Measurements from ENCODE around the gene AMMECR1.
A peak's percentile ranks its signal among the peaks of the same experiment; 100 is the strongest.

AMMECR1 gene

GRCh38 chrX:110182362-110182761, 135.5 kb downstream of the AMMECR1 start:
- TF ChIP-seq, protein P1, sequence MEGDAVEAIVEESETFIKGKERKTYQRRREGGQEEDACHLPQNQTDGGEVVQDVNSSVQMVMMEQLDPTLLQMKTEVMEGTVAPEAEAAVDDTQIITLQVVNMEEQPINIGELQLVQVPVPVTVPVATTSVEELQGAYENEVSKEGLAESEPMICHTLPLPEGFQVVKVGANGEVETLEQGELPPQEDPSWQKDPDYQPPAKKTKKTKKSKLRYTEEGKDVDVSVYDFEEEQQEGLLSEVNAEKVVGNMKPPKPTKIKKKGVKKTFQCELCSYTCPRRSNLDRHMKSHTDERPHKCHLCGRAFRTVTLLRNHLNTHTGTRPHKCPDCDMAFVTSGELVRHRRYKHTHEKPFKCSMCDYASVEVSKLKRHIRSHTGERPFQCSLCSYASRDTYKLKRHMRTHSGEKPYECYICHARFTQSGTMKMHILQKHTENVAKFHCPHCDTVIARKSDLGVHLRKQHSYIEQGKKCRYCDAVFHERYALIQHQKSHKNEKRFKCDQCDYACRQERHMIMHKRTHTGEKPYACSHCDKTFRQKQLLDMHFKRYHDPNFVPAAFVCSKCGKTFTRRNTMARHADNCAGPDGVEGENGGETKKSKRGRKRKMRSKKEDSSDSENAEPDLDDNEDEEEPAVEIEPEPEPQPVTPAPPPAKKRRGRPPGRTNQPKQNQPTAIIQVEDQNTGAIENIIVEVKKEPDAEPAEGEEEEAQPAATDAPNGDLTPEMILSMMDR (conservative IDR thresholded peaks at IDR 0.05; ENCODE audit: low read depth, low read length): no peak
- no peak for DNase-seq (ENCODE audit: low read depth)
- no peak overlapping the region for H3K4me3 ChIP-seq (ENCODE audit: low read length)

GRCh38 chrX:110181459-110182137, 136.3 kb downstream of the AMMECR1 start:
- no peak for DNase-seq (ENCODE audit: low read depth)
- no peak overlapping the region for H3K4me3 ChIP-seq (ENCODE audit: low read length)

GRCh38 chrX:110180928-110181310, 137.0 kb downstream of the AMMECR1 start:
- no peak overlapping the region for H3K4me3 ChIP-seq (ENCODE audit: low read length)
- DNase-seq (ENCODE audit: low read depth): no peak
- TF ChIP-seq, protein P1 (conservative IDR thresholded peaks at IDR 0.05; ENCODE audit: low read depth, low read length): no peak

More at GRCh38 chrX:110181459-110182137, 136.3 kb downstream of the AMMECR1 start:
- TF ChIP-seq, protein P1 (conservative IDR thresholded peaks at IDR 0.05; ENCODE audit: low read depth, low read length): no peak

- H3K4me3 ChIP-seq (ENCODE audit: low read length): no peak overlapping the region
- TF ChIP-seq, protein P1 (conservative IDR thresholded peaks at IDR 0.05; ENCODE audit: low read depth, low read length): no peak
- peak; percentile 17 for DNase-seq (ENCODE audit: low read depth)
Observed at GRCh38 chrX:110180176-110180927, 137.5 kb downstream of the AMMECR1 start.

- DNase-seq (ENCODE audit: low read depth): peak; percentile 41
- TF ChIP-seq, protein P1 (conservative IDR thresholded peaks at IDR 0.05; ENCODE audit: low read depth, low read length): no peak
- H3K4me3 ChIP-seq (ENCODE audit: low read length): no peak overlapping the region
Observed at GRCh38 chrX:110178179-110178865, 139.6 kb downstream of the AMMECR1 start.

- no peak for DNase-seq (ENCODE audit: low read depth)
- H3K4me3 ChIP-seq (ENCODE audit: low read length): no peak overlapping the region
- TF ChIP-seq, protein P1 (conservative IDR thresholded peaks at IDR 0.05; ENCODE audit: low read depth, low read length): no peak
Observed at GRCh38 chrX:110175696-110176095, 142.2 kb downstream of the AMMECR1 start.

Data from retinal pigment epithelial cell (primary cell).